ENCODE measurements around the gene AWAT2.
"Not testable (repeated sequence)": the region's sequence is repeated elsewhere in the genome, so short reads cannot be mapped to it uniquely, and the experiment has no call there.

AWAT2 gene

GRCh38 chrX:70039758-70040157, 10.0 kb downstream of the AWAT2 start:
- no peak for DNase-seq

GRCh38 chrX:70038951-70039350, 10.8 kb downstream of the AWAT2 start:
- no peak for DNase-seq

DNA sequence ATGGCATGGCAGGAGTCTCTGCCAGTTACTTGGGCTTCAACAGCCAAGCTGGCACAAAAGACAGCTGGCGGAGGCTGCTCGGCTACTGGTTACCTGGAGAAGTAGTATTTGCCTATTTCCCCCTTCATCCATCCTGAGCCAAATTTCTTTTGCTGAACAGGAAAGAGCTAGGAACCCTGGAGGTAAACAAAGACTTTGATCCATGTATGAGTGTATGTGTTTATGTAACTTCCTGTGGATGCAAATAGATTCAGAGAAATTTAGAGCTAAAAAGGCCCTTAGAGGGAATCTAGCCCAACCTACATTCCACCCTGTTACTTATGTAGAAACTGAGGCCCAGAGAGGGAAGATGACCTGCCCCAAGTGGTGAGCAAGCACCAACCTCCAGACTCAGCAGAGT, 11.2 kb downstream of the AWAT2 start:
- no peak for DNase-seq

GRCh38 chrX:70034646-70035045, 15.1 kb downstream of the AWAT2 start:
- DNase-seq, result no peak

DNA sequence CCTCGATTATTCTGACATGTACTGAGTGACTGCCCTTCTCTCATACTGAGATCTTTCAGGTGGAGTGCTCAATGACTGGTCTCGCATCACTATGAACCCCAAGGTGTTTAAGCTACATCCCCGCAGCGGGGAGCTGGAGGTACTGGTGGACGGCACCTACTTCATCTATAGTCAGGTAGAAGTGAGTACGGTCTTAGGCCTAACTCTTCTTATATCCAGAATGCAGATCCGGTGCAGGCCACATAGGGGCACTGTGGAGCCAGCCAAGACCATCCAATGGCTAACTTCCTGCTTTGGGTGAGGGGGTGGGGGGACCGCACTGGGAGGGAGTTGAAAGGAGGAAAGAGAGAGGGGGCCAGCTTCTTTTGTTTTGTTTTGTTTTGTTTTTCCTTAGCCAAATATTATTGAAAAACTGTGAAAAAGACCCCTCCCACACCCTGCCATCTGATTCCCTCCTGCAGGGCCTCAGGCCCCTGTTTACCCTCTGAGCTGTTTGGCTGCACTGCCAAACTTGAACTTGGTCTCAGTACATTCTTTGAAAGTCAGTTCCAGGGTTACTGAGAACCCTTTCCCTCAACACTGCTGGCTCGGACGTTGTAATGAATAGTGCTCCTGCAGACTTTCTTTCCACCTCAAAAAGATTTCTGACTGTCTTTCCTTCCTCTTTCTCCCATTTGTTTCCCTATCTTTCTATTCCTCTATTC, 16.2 kb downstream of the AWAT2 start:
- DNase-seq, result no peak

DNA sequence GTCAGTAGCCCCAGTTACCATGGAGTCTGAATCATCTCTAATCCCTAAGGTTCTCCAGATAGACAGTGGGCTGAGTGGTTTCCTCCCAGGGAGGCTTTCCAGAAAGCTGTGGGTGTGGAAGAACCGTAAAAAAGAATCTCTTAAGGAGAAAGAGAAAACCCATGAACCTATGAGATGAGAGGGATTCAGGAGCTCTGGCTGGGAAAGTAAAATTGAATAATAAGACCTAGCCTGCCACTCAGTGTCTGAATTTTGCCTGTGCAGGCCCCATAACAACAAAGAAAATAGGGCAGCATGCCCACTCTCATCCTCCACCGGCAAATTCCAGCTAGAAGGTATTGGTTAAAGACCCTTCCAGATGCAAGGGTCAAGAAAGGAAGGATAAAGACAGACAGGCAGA, 16.9 kb downstream of the AWAT2 start:
- no peak for DNase-seq

DNA sequence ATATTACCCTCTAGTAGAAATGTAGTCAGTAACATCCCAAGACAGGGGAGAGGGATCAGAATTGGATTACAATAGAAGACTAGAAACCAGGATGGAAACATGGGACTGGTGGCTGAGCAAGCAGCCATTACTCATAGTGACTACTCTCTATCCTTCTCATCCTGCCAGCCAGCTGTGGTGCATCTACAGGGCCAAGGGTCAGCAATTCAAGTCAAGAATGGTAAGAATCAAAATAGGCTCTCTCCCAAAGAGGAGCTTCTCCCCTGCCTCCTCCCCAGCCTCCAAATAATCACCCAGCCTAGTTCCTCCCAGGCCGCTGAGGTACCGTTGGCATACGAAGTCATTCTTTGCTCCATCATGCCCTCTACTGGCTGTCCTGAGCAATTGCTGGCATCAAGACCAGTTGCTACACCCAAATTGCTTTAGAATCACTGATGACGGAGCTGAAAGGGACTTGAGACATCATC, 19.4 kb downstream of the AWAT2 start:
- DNase-seq, result no peak

DNA sequence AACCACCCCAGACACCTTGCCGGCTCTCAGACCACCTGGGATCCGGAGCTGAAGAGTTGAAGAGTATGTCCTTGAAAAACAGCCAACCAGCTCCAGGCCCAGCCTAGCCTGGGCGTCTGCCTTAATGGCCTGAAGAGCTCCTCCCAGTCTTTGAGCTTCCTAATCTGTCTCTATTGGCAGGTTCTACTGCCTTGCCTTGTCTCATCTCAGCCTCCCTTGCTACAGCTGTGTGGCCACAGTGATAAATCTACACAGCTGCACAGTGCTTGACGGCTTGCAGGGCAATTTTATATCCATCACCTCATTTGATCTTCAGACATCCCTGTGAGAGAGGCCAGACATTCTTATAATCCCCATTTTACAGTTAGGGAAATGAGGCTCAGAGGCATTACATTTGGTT, 19.9 kb downstream of the AWAT2 start:
- DNase-seq, result no peak

GRCh38 chrX:70026851-70027200, 22.9 kb downstream of the AWAT2 start:
- DNase-seq, result no peak

DNA sequence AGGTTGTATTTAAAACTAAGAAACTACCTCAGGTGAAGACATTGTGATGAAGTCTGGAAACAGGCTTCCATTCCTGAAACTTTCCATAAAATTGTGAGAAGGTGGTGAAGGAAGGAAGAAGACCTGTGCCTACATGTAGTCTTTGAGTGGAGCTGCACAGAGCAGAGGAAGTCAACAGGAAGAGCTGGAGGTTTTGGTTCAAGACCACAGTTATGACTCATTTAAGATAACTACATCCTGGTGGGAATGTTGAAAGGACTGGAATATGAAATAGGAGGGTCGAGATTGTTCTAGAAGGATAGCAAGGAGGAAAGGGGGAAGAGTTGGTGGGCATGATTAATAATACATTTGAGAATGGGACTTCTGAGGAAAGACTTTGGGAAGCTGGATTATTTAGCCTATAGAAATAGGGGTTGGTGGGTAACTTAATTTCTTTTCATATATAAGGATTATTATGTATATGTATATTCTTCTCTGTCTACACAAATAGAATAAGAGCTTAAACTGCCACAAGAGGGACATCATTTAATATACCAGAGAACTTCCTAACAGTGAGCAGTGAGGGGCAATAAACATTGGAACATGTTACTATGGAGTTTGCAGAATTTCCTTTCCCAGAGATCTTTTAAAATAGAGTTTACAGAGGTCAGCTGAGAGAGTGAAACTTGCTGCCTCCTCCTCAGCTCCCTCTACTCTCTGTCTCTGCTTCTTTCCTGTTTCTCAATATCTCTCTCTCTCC, 23.5 kb downstream of the AWAT2 start:
- DNase-seq, result no peak

DNA sequence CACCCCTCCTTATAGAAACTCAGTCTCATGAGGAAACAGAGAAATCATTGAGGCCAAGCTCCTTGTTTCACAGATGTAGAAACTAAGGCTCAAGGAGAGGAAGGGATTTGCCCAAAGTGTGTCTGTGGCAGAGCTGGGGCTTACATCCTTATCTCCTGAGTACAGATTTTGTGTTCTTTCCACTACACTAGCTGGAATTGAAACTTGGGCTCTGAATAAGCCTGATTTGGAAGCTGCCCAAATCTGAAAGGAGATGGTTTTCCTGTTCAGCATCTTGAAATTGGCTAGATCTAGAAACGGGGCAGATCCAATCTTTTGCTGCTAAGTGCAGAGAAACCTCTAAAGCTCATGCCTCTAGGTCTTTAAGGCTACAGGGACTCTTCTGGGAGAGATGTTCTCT, 24.3 kb downstream of the AWAT2 start:
- DNase-seq, result no peak

DNA sequence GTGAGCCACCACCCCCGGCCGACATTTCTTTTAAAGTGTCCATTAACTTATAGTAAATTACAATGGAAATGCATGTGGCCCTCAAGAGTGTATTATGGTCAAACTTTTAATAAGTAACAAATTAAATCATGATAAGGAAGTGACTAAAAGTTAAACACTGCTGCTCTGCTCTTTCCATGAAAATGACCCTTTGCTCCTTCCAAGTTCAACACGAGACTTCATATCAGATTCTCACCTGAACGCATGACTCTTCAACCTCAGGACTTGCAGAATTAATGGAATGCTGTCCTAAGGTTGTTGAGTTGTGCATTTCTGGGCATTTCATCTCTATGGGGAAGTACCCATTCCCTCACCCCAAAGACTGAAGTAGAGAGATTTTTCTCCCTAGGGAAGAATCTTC, 27.1 kb downstream of the AWAT2 start:
- no peak for DNase-seq

DNA sequence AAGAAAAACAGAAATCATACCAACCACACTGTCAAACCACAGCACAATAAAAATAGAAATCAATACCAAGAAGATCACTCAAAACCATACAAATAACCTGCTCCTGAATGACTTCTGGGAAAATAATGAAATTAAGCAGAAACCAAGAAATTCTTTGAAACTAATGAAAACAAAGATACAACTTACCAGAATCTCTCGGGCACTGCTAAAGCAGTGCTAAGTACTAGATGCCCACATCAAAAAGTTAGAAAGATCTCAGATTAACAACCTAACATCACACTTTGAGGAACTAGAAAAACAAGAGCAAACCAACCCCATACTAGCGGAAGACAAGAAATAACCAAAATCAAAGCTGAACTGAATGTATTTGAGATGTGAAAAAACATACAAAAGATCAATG, 33.2 kb downstream of the AWAT2 start:
- DNase-seq, result no peak

DNA sequence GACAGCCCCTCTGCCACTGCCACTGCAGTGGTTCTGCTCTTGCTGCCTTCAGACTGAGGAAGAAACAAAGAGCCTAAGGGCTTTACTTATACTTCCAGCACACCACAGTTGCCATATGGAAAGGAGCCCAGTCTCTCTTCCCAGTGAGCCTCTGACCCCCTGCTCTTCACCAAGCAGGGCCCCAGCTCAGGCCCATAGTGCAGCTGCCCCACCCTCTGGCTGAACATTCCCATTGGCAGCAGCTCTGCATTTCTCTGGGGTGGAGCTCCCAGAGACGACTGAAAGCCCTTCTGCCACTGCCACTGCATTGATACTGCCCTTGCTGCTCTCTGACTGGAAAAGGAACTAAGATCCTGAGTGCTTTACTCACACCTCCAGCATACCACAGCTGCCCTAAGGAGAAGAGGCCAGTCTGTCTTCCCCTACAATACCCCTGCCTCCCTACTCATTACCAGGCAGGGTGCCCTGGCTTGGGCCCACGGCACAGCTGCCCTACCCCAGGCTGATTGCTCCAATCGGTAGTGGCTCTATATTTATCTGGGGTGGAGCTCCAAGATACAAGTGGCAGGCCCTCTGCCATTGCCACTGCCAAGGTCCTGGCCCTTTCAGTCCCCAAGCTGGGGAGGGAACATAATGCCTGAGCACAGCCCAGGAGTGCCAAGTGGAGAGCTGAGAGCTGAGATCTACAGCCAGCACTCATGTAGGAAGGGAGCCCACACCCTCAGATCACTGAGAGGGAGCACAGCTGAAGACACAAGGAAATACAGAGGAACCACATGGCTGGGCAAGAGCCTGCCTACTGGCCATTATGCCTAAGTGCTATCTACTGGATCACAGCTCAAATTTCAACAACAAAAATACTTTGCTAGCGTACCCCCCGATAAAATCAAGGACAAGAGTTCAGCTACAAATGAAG, 36.0 kb downstream of the AWAT2 start:
- DNase-seq, result no peak

GRCh38 chrX:70012756-70013155, 37.0 kb downstream of the AWAT2 start:
- DNase-seq, result no peak

DNA sequence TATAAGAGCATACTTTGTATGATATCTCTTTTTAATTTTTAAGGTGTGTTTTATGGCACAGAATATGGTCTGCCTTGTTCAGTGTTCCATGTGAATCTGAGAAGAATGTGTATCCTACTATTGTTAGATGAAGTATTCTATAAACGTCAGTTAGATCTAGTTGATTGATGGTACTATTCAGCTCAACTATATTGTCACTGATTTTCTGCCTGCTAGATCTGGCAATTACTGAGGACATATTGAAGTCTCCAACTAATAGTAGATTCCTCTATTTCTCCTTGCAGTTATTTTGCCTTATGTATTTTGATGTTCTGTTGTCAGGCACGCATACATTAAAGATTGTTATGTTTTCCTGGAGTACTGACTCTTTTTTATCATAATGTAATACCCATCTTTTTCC, 39.8 kb downstream of the AWAT2 start:
- DNase-seq, result no peak

- no peak for DNase-seq
Observed at GRCh38 chrX:70009049-70009448, 40.7 kb downstream of the AWAT2 start.

GRCh38 chrX:70007946-70008345, 41.8 kb downstream of the AWAT2 start:
- DNase-seq, result no peak

- DNase-seq, result no peak
Observed at GRCh38 chrX:70001708-70002341, 47.9 kb downstream of the AWAT2 start.

GRCh38 chrX:70001269-70001668, 48.5 kb downstream of the AWAT2 start:
- DNase-seq, result no peak

DNA sequence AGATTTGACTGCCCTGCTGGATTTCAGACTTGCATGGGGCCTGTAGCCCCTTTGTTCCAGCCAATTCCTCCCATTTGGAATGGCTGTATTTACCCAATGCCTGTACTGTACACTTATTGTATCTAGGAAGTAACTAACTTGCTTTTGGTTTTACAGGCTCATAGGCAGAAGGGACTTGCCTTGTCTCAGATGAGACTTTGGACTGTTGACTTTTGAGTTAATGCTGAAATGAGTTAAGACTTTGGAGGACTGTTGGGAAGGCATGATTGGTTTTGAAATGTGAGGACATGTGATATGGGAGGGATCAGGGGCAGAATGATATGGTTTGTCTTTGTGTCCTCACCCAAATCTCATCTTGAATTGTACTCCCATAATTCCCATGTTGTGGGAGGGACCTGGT, 51.4 kb downstream of the AWAT2 start:
- not testable (repeated sequence) for DNase-seq

DNA sequence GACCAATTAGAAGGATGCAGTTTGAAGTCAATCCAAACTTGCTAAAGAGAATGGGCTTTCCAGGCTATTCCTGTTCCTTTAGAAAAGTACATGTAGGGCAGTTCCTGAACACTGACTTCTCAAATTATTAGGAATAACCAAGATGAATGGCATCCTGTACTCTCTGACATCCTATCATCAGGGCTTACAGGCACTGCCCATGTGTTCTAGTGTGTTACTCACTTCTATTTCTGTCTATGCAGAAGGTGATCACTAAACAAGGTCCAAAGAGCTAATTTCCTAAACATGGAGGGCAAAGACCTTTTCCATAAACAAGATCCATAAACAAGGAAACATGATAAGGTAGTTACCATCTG, 53.6 kb downstream of the AWAT2 start:
- no peak for DNase-seq
